DOHH2 (cell line): ENCODE results near the gene ZNF79.
"Not testable (repeated sequence)": the region's sequence is repeated elsewhere in the genome, so short reads cannot be mapped to it uniquely, and the experiment has no call there.

ENCODE experiments used
- H3F3A ChIP-seq: fragments of 200-600 bp; sonication (generic), shearing (Covaris generic); 2 replicates; pipeline ENCODE4 v1.6.0; 2016; ENCODE audit warnings: antibody characterized with exemption, mild to moderate bottlenecking; ENCODE audit not compliant: control insufficient read depth, insufficient read depth
- H3K27ac ChIP-seq: fragments of 200-600 bp; sonication (generic); 2 replicates; pipeline ENCODE4 v1.5.1; 2014; ENCODE audit warnings: low read depth, mild to moderate bottlenecking, low read length, moderate library complexity
- H3K27me3 ChIP-seq: fragments of 200-600 bp; sonication (generic); 2 replicates; pipeline ENCODE4 v1.6.1; 2014; ENCODE audit warnings: mild to moderate bottlenecking, low read length, mixed read lengths; ENCODE audit not compliant: control insufficient read depth
- H3K36me3 ChIP-seq: fragments of 200-600 bp; sonication (generic); 2 replicates; pipeline ENCODE4 v1.6.1; 2014; ENCODE audit warnings: mild to moderate bottlenecking, low read length, moderate library complexity, mixed read lengths; ENCODE audit not compliant: control insufficient read depth
- H3K4me1 ChIP-seq: fragments of 200-600 bp; sonication (generic); 2 replicates; pipeline ENCODE4 v1.6.1; 2014; ENCODE audit warnings: mild to moderate bottlenecking, low read length, mixed read lengths; ENCODE audit not compliant: control insufficient read depth
- H3K4me2 ChIP-seq: fragments of 200-600 bp; sonication (generic); 2 replicates; pipeline ENCODE4 v1.6.0; 2014; ENCODE audit warnings: mild to moderate bottlenecking, low read length, moderate library complexity
- H3K4me3 ChIP-seq: fragments of 200-600 bp; sonication (generic); 2 replicates; pipeline ENCODE4 v1.5.1; 2014; ENCODE audit warnings: mild to moderate bottlenecking, low read length, mixed read lengths
- H3K79me2 ChIP-seq: fragments of 200-600 bp; sonication (generic); 2 replicates; pipeline ENCODE4 v1.6.1; 2014; ENCODE audit warnings: mild to moderate bottlenecking, low read length, mixed read lengths; ENCODE audit not compliant: control insufficient read depth
- H3K9me2 ChIP-seq: fragments of 200-600 bp; sonication (generic); replicated peaks from 2 replicates; pipeline ENCODE4 v1.6.1; 2014; ENCODE audit warnings: mild to moderate bottlenecking, low read length, mixed read lengths; ENCODE audit not compliant: control insufficient read depth
- H3K9me3 ChIP-seq: fragments of 200-600 bp; sonication (generic); 2 replicates; pipeline ENCODE4 v1.6.1; 2014; ENCODE audit warnings: antibody characterized with exemption, low read length, mixed read lengths; ENCODE audit not compliant: control insufficient read depth, insufficient read depth
- H4K20me1 ChIP-seq: fragments of 200-600 bp; sonication (generic); 2 replicates; pipeline ENCODE4 v1.6.0; 2014; ENCODE audit warnings: low read depth, mild to moderate bottlenecking, antibody characterized with exemption, low read length, moderate library complexity; ENCODE audit not compliant: control insufficient read depth, insufficient read depth
- EZH2phosphoT487 ChIP-seq: fragments of 200-600 bp; sonication (generic); IDR thresholded peaks from 2 replicates; pipeline ENCODE4 v1.6.1; 2017; ENCODE audit warnings: borderline replicate concordance, mild to moderate bottlenecking, antibody characterized with exemption, low read length, moderate library complexity, mixed read lengths
- TF ChIP-seq, protein P1 (sequence below): fragments of 200-600 bp; sonication (generic); IDR thresholded peaks from one replicate; pipeline ENCODE4 v1.5.1; 2014; ENCODE audit warnings: antibody characterized with exemption, mild to moderate bottlenecking, low read depth, low read length; ENCODE audit not compliant: poor library complexity, severe bottlenecking

ZNF79 gene

DNA sequence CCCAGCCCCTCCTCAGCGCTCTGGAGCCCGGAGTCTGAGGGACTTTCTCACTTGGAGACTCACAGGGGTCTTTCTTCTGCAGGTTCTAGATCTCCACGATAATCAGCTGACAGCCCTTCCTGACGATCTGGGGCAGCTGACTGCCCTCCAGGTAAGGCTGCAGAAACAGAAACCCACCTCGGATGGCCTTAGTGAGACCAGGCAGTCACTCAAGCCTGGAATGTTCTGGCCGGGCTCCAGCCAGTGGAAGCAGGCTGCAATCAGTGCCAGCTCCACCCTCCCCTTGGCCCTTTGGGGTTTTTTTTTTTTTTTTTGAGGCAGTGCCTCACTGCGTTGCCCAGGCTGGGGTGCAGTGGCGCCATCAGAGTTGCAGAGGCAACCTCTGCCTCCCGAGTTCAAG is 34.7 kb downstream of the ZNF79 start:
- TF ChIP-seq EZH2phosphoT487: no peak
- TF ChIP-seq, protein P1, sequence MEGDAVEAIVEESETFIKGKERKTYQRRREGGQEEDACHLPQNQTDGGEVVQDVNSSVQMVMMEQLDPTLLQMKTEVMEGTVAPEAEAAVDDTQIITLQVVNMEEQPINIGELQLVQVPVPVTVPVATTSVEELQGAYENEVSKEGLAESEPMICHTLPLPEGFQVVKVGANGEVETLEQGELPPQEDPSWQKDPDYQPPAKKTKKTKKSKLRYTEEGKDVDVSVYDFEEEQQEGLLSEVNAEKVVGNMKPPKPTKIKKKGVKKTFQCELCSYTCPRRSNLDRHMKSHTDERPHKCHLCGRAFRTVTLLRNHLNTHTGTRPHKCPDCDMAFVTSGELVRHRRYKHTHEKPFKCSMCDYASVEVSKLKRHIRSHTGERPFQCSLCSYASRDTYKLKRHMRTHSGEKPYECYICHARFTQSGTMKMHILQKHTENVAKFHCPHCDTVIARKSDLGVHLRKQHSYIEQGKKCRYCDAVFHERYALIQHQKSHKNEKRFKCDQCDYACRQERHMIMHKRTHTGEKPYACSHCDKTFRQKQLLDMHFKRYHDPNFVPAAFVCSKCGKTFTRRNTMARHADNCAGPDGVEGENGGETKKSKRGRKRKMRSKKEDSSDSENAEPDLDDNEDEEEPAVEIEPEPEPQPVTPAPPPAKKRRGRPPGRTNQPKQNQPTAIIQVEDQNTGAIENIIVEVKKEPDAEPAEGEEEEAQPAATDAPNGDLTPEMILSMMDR: no peak
- H3K4me2 ChIP-seq: no peak overlapping the region
- no peaks in the 10 kb centered on the region for H3K9me3 ChIP-seq
- H3K27me3 ChIP-seq: no peaks in the 10 kb centered on the region
- H3K27ac ChIP-seq: no peak overlapping the region
- no peaks in the 10 kb centered on the region for H3K9me2 ChIP-seq
- no peak overlapping the region for H3K4me3 ChIP-seq
- H3F3A ChIP-seq: peaks cover 3% of the 10 kb centered on the region; the same call in 1 of the 2 replicates
- peaks cover 29% of the 10 kb centered on the region for H3K36me3 ChIP-seq
- peaks cover 7% of the 10 kb centered on the region for H3K4me1 ChIP-seq
- H3K79me2 ChIP-seq: no peaks in the 10 kb centered on the region
- no peaks in the 10 kb centered on the region for H4K20me1 ChIP-seq

DNA sequence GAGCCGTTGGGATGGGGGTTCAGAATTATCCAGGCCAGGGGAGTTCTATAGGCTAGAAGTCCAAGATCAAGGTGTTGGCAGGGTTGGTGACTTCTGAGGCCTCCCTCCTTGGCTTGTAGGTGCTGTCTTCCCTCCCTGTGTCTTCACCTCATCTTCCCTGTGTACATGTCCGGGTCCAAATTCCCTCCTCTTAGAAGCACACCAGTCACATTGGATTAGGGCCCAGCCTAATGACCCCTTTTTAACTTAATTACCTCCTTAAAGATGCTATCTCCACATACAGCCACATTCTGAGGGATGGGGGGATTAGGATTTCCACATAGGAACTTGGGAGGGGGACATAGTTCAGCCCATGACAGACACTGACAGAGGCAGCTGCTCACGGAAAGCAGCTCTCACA is 39.2 kb downstream of the ZNF79 start:
- TF ChIP-seq, protein P1: no peak
- no peak for TF ChIP-seq EZH2phosphoT487
- Histone ChIP-seq H3K79me2 (no peaks in the 10 kb centered on the region), H3K36me3 (peaks cover 17% of the 10 kb centered on the region), H3K27ac (no peak overlapping the region), H3K9me2 (no peaks in the 10 kb centered on the region), H3K27me3 (no peaks in the 10 kb centered on the region), H3K9me3 (no peaks in the 10 kb centered on the region), H3K4me3 (no peak overlapping the region), H3F3A (no peaks in the 10 kb centered on the region), H3K4me1 (no peaks in the 10 kb centered on the region), H3K4me2 (no peak overlapping the region), H4K20me1 (no peaks in the 10 kb centered on the region)

DNA sequence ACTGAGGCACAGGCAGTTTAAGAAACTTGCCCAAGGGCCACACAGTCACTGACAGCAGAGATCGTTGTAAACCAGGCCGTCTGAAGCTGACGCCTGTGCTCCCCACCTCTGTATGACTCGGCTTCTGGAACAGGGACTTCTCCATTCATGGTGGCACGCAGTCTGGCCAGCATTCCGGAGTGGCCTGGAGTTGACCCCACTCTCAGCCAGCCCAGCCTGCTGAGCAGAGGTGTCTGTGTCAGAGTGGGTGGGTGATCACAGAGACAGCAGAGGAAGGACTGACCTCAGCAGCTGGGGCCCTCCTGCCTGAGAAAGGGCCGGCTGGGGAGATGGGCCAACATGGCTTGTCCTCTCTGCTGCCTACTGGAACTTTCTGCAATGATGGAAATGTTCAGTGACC is 39.7 kb downstream of the ZNF79 start:
- no peaks in the 10 kb centered on the region for H4K20me1 ChIP-seq
- H3K4me3 ChIP-seq: no peak overlapping the region
- no peaks in the 10 kb centered on the region for H3K9me3 ChIP-seq
- no peaks in the 10 kb centered on the region for H3K27me3 ChIP-seq
- TF ChIP-seq, protein P1: no peak
- no peak for TF ChIP-seq EZH2phosphoT487
- H3K4me1 ChIP-seq: no peaks in the 10 kb centered on the region
- H3K36me3 ChIP-seq: peaks cover 16% of the 10 kb centered on the region
- no peak overlapping the region for H3K27ac ChIP-seq
- H3K9me2 ChIP-seq: no peaks in the 10 kb centered on the region
- H3F3A ChIP-seq: no peaks in the 10 kb centered on the region
- H3K4me2 ChIP-seq: no peak overlapping the region
- no peaks in the 10 kb centered on the region for H3K79me2 ChIP-seq

DNA sequence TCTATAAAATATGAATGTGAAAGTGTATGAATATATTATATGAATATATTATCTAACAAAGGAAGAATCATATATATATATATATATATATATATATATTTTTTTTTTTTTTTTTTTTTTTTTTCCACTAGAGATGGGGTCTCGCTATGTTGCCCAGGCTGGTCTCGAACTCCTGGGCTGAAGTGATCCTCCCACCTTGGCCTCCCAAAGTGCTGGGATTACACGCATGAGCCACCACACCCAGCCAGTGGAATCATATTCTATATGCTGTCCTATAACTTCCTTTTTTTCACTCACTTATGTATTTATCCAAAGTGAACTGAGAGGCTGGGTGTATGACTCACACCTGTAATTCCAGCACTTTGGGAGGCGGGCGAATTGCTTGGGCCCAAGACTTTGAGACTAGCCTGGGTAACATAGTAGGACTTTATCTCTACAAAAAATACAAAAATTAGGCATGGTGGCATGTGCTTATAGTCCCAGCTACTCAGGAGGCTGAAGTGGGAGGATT is 42.3 kb downstream of the ZNF79 start:
- H4K20me1 ChIP-seq, H3K9me3 ChIP-seq, H3F3A ChIP-seq, H3K36me3 ChIP-seq, H3K4me3 ChIP-seq, H3K27me3 ChIP-seq, H3K4me2 ChIP-seq, H3K4me1 ChIP-seq, H3K9me2 ChIP-seq, H3K27ac ChIP-seq, H3K79me2 ChIP-seq: not testable (repeated sequence)
